GM19023 (cell line): Measurements from ENCODE around the gene CDT1.
A peak's percentile ranks its signal among the peaks of the same experiment; 100 is the strongest.

ENCODE experiments used
- ATAC-seq: cut with Tn5 transposase; IDR thresholded peaks from one replicate; pipeline ENCODE4 v1.9.1; 2021; ENCODE audit warnings: mild to moderate bottlenecking, moderate library complexity; ENCODE audit not compliant: unreplicated experiment

CDT1 gene

DNA sequence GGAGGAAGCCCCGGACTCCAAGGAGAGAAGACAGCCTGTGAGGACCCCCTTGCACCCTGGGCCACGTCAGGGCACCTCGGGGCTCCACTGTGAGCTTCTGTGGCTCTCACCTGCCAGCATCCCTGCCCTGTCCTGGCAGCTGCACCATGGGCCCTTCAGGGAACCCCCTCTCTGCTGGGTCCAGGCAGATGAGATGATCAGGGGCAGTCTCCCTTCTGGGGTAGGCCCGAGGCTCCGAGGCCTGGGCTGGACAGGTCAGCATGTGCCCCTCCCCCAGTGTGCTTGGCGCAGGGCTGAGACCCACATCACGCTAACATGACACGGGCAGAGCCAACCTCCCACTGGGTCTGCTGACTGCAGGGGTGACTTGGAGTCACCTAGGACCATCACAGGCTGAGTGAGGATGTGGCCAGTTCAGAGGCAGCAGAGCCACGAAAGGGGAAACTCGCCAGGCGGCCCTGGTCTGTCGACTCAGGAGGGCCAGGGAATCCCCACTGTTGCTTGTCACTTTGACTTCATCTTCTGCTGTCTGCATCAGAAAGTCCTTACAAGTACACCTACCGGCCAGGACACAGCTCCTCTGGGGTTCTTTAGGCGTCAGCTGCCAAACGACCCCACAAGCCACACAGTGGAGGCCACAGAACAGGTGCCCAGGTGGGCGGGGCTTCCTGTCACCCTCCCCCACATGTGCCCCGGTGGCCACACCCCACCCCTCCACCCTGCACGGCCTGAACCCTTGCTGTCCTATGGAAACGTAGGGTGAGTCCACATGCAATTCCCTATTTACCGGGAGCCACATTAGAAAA, 50.9 kb downstream of the CDT1 start:
- no peak for ATAC-seq

DNA sequence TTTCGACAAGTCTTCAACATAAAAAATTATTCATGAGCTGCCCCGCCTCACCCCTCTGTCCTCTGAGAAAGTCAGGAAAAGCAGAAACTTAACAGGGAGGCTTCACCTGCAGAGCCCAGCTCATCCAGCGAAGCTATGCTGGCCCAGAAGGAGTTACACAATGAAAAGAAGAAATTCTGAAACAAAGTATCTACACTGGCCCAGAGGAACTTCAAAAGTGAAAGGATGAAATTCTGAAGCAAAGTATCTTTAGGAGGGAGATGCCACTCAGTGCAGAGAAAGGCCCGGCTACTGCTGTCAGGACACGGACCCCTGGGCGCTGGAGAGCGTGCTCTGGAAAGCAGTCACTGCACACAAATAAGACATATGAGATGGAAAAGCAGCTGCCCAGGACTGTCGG, 51.6 kb downstream of the CDT1 start:
- ATAC-seq, result no peak

DNA sequence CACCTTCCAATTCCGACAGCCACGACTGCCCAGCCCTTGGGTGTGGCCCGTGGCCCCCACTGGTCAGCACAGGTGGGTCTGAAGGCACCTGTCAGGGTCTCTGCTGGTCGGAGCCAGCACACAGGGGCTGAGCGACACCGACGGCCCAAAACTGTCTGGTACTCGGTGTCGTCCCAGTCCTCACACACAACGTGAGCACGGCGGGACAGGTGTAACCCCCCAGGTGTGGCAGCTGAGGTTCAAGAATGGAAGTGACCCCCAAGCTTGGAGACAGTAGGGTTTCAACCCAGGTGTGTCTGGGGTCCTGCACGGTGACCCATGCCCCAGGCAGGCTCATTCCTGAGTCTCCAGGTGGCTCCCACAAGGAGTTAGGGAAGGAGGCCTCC, 52.1 kb downstream of the CDT1 start:
- no peak for ATAC-seq

DNA sequence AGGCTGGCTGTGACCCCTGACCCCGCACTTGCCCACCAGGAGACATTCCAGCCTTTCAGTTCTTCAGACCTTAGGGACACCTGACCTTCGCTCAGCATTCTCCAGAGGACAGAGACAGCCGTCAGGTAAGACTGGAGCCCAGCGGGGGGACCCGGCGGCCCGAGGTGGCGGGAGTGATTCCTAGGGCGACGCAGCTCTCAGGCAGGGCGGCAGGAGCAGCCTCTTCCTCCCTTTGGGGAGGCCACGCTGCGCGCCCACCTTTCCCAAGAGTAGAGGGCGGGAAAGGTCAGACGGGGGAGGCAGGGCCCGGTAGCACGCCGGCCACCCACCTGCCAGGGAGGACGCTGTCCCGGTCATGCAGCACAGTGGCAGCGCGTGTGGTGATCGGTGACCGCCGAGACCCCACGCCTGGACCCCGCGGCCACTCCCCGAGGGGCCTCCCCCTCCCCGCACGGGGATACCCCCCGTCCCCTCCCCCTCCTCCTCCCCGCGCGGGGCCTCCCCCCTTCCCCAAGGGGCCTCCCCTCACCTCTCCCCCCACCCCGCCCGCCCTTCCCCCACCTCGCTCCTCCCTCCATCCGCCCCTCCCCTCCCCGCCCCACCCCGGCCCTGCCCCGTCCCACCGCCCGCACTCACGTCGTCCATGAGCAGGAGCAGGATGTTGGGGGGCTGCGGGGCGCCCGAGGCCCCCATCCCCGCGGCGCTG, 52.7 kb downstream of the CDT1 start:
- ATAC-seq, result peak; percentile 21

DNA sequence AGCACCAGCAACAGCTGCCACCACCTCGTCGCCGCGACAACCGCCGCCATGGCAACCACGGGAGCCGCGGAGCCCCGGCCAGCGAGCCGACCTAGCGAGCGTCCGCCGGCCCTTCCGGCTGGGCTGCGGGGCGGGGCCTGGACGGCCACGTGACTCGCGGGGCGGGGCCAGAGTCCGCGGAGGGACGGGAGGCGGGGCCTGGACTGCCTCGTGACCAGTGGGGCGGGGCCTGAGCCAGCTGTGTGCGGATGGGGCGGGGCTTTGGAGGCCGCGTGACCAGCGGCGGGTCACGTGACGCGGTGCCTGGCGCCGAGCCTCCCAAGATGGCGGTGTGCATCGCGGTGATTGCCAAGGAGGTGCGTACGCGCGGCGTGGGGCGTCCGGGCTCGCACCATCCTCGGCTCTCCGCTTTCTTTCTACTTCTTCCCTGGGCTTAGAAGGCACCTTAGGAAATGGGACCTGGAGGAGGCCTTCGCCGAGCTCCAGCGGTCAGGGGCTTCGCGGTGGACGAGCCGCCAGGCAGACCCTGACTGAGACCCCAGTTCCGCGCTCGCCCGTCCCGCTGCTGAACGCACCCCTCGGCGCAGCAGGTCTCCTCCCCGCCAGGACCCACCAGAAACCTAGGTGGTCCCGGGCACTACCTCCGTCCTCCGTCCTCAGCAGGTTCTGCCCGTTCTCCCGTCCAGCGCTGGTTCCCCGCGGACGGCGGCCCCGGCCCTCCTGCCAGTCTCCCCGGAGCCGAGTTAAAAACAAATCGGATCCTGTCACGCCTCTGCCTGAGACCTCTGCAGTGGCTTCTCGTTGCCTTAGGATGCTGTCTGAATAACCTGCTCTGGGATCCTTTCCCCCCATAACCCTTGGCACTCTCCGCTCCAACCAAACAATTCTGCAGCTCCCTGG, 53.5 kb downstream of the CDT1 start, which contains the start of the genes GALNS and TRAPPC2L:
GALNS (minus strand) TSS at position 120 of the 900 bp plus-strand sequence; CDS start at position 50, 70 bp downstream.
TRAPPC2L (plus strand) TSS at position 300 of the 900 bp plus-strand sequence; CDS start at position 324, 24 bp downstream.
- peak; percentile 76 for ATAC-seq

DNA sequence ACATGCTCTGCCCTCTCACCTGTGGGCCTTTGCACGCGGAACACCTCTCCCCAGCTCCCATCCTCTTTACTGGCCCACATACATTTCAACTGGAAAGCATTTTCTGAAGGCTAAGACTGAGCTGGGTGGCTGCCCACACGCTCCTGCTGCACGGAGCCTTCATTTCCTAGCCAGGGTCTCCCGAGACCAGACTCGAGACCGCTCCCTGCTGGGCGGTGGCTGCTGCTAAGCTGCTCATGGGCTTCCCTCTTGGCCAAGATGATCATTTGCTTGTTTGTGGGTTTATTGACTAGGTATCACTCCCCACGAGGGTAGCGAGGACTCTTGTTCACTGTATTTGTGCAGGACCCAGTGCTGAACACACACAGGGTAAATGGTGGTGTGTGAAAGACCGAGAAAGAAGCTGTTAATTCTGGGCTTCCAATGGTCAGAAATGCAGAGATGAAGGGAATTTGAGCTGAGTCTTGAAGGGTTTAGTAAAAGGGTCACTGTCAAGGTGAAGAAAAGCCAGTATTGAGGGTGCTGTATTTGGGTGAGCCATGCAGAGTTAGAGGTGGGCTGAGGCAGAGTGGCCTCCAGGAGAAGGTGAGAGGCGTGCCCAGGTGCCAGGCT, 54.2 kb downstream of the CDT1 start:
- ATAC-seq, result peak; percentile 45
